Kidney (tissue), 14 donors: ENCODE measurements around the gene PDLIM7. TPM values are rescaled to one million over a fixed set of nuclear protein-coding genes. Genes with fewer than 3 reads are reported as not detected.

Source experiments
- DNase-seq, 5 donors: peaks; one replicate each; pipeline ENCODE4 v3.0.0-alpha.2; 2013 to 2020
- FAIRE-seq: peaks from 2 replicates; lab custom pipeline; 2012; peaks lifted over from hg19 to GRCh38; lab: Jason Lieb, UNC
- H3K27ac ChIP-seq, 2 donors: one replicate each; pipeline ENCODE4 v1.7.0; 2013; ENCODE audit warnings: low read depth in 2 of 2, low read length in 2 of 2, inconsistent platforms in 1 of 2
- H3K27me3 ChIP-seq: one replicate; pipeline ENCODE4 v1.7.1; 2013; ENCODE audit warnings: low read length, inconsistent platforms; ENCODE audit not compliant: control insufficient read depth, insufficient read depth
- H3K36me3 ChIP-seq, 3 donors: one replicate each; pipeline versions ENCODE4 v1.7.0 to v1.7.1; 2013; ENCODE audit warnings: low read length in 3 of 3, control low read depth in 1 of 3, inconsistent platforms in 1 of 3; ENCODE audit not compliant: insufficient read depth in 3 of 3, control insufficient read depth in 2 of 3
- H3K4me1 ChIP-seq, 3 donors: one replicate each; pipeline versions ENCODE4 v1.7.0 to v1.7.1; 2013; ENCODE audit warnings: low read length in 3 of 3, inconsistent platforms in 1 of 3, low read depth in 1 of 3; ENCODE audit not compliant: control insufficient read depth in 2 of 3, insufficient read depth in 2 of 3
- H3K4me3 ChIP-seq, 3 donors: one replicate each; pipeline versions ENCODE4 v1.7.0 to v1.8.1; 2013; ENCODE audit warnings: low read length in 3 of 3, control low read depth in 1 of 3, inconsistent platforms in 1 of 3
- H3K9ac ChIP-seq, 3 donors: one replicate each; pipeline versions ENCODE4 v1.7.0 to v1.7.1; 2013; ENCODE audit warnings: low read length in 3 of 3, control low read depth in 1 of 3, inconsistent platforms in 1 of 3
- H3K9me3 ChIP-seq, 3 donors: one replicate each; pipeline versions ENCODE4 v1.7.0 to v1.7.1; 2013; ENCODE audit warnings: low read length in 3 of 3, control low read depth in 1 of 3, inconsistent platforms in 1 of 3; ENCODE audit not compliant: control insufficient read depth in 2 of 3, insufficient read depth in 1 of 3
- CTCF ChIP-seq: IDR thresholded peaks from 3 replicates; pipeline ENCODE4 v1.5.1; 2012; ENCODE audit warnings: mild to moderate bottlenecking, moderate library complexity, borderline replicate concordance; ENCODE audit not compliant: insufficient read depth; ENCODE audit errors: extremely low read depth
- intact Hi-C: fragments of 100-400 bp; cut with DNase I; formaldehyde crosslinking; loops from one replicate; pipeline ENCODE4 v1.11.1; 2022
- polyA plus RNA-seq: library from polyadenylated mRNA; stranded (reverse); fragments of 350-450 nt; fragmentation: Illumina TruSeq; extraction: RNeasy Lipid Tissue Mini Kit (QIAGEN cat#74804); gene quantifications from one replicate; pipeline ENCODE4 v1.2.3, GENCODE V29; 2014; ENCODE audit warnings: low read depth, low replicate concordance; ENCODE audit not compliant: insufficient read depth
- total RNA-seq: library from RNA; stranded (reverse); fragmentation: NEBNext Ultra II Directional; extraction: Animal tissue kit (Norgen Biotek cat#: 25700); gene quantifications from one replicate; pipeline ENCODE4 v1.2.1, GENCODE V29; 2021
- donor health status: control.
- donor health status: control.
- donor health status: control.
- donor health status: control.
- donor health status: control.
- donor health status: DM: yes; HTN: yes; CAD: no.
- donor health status: Normal renal cell carcinoma (clear cell type).

Gene PDLIM7
- total and polyA plus RNA-seq, 2 donors from 2014 or later, result 46.4 to 89.7 TPM

DNA sequence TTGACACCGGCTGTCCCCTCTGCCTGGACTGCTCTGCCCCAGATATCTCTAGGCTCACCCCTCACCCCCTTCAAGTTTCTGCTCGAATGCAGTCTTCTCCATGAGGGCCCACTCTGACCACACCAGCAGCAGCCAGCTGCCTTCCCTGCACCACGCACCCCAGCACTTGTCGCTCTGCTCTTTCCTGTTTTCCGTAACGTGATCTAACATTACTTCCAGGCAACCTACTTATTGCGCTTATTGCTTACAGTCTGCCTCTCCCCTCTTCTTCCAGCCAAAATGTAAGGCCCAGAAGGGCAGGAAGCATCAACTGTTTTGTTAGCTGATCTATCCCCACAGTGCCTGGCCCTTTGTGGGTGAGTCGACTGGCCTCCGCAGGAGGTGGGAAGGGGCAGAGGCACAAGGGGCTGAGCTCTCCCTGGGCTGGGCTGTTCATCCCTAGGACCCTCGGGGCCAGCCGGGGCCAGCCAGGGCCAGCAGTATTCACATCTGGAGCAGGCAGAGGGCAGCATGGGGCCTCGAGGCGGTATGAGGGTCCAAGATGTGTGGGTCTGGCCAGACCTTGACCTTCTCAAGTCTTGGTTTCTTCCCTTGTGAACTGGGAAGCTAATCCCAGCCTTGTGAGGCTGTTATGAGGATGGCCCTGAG is 12.4 kb downstream of the PDLIM7 start:
- no peak for TF ChIP-seq CTCF
- Histone ChIP-seq H3K27me3 (no peaks in the 10 kb centered on the region), H3K9ac (no peak overlapping the region), H3K36me3 (no peaks in the 10 kb centered on the region), H3K4me1 (no peaks in the 10 kb centered on the region), H3K27ac (no peak overlapping the region), H3K9me3 (no peaks in the 10 kb centered on the region), H3K4me3 (no peak overlapping the region)
- FAIRE-seq (no peak), DNase-seq (peak in 1 of 5 donors; percentile 70)
- intact Hi-C loops, result no loop called here

DNA sequence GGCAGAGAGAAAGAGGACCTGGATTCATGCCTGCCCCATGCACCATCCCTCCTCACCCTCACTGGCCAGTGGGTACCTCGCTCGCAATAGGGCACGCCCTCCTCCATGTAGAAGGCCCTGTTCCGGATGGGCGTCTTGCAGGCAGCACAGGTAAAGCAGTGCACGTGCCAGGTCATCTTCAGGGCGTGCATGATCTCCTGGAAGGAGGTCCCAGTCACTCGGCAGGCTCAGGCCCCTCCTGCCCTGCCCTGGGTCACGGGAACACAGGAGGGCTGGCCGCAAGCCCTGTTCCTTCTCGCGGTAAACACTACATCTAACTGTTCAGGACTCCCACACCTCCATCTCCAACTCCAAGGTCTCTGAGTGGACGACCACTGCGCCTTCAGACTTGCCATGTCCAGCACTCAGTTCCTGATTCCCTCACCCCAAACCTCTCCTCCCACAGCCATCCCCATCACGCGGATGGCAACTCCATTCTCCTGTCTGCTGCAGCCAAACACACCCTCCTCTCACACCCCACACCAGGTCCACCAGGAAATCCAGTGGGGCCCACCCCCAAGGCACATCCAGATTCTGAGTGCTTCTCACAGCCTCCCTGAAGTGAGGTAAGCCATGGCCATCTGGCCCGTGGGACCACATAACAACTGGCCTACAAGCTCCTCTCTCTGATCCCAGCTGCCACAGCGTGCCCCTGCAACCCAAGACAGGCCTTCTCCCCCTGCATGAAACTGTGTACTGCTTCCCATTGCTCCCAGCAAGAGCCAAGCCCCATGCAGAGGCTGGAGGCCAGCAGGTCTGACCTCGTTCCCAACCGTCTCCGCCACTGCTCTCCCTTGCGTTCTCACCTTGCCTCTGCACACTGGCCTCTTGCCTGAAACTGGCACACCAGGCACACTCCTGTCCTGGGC is 13.2 kb downstream of the PDLIM7 start:
- intact Hi-C loops, result no loop called here
- H3K9ac ChIP-seq, result no peak overlapping the region
- H3K4me1 ChIP-seq, result no peaks in the 10 kb centered on the region
- FAIRE-seq, result no peak
- no peaks in the 10 kb centered on the region for H3K27me3 ChIP-seq
- TF ChIP-seq CTCF, result no peak
- DNase-seq, result peak in 1 of 5 donors; percentile 68
- H3K9me3 ChIP-seq, result no peaks in the 10 kb centered on the region
- no peaks in the 10 kb centered on the region for H3K36me3 ChIP-seq
- H3K4me3 ChIP-seq, result no peak overlapping the region
- no peak overlapping the region for H3K27ac ChIP-seq

- Histone ChIP-seq H3K9ac (no peak overlapping the region), H3K4me1 (no peaks in the 10 kb centered on the region), H3K9me3 (no peaks in the 10 kb centered on the region), H3K4me3 (no peak overlapping the region), H3K27ac (no peak overlapping the region), H3K36me3 (no peaks in the 10 kb centered on the region), H3K27me3 (no peaks in the 10 kb centered on the region)
- FAIRE-seq (no peak), DNase-seq (peak in 1 of 5 donors; percentile 61)
- TF ChIP-seq CTCF, result no peak
- intact Hi-C loops, result no loop called here
These were observed 14.4 kb downstream of the PDLIM7 start for GRCh38 chr5:177483042-177483441.
